Right atrium auricular region (tissue), 2 donors: ENCODE measurements around the gene LHB. TPM values are rescaled to one million over a fixed set of nuclear protein-coding genes. Genes with fewer than 3 reads are reported as not detected.

Experiments used
- DNase-seq: peaks from one replicate; pipeline ENCODE4 v3.0.0-alpha.2; 2019; ENCODE audit warnings: low spot score
- H3K27ac ChIP-seq, 2 donors: fragments of 200-600 bp; sonication (generic); 1 replicate in 1 of 2; 2 replicates in 1 of 2; pipeline ENCODE4 v1.5.1; 2016 to 2019
- H3K27me3 ChIP-seq, 2 donors: fragments of 200-600 bp; sonication (generic); one replicate each; pipeline versions ENCODE4 v1.5.1 to v1.6.0; 2017 to 2019
- H3K36me3 ChIP-seq: fragments of 200-600 bp; sonication (generic); one replicate; pipeline ENCODE4 v1.5.1; 2016
- H3K4me1 ChIP-seq, 2 donors: fragments of 200-600 bp; sonication (generic); one replicate each; pipeline versions ENCODE4 v1.5.1 to v1.6.0; 2017 to 2019
- H3K4me3 ChIP-seq, 2 donors: fragments of 200-600 bp; sonication (generic); 1 replicate in 1 of 2; 2 replicates in 1 of 2; pipeline ENCODE4 v1.5.1; 2017 to 2019; ENCODE audit warnings: mild to moderate bottlenecking in 1 of 2, moderate library complexity in 1 of 2
- H3K9me3 ChIP-seq, 2 donors: fragments of 200-600 bp; sonication (generic); one replicate each; pipeline ENCODE4 v1.5.1; 2019
- total RNA-seq, 2 donors: library from RNA; depleted of rRNA; stranded (reverse); fragments of >200 nt; gene quantifications; one replicate each; pipeline ENCODE4 v1.1.0, GENCODE V29; 2016
- TF ChIP-seq, protein P1 (sequence below), 2 donors: fragments of 200-600 bp; sonication (generic); IDR thresholded peaks; one replicate each; pipeline ENCODE4 v1.5.1; 2019; ENCODE audit warnings: antibody characterized with exemption in 2 of 2

LHB gene
- total RNA-seq, 2 donors from 2014 or later, result not detected

DNA sequence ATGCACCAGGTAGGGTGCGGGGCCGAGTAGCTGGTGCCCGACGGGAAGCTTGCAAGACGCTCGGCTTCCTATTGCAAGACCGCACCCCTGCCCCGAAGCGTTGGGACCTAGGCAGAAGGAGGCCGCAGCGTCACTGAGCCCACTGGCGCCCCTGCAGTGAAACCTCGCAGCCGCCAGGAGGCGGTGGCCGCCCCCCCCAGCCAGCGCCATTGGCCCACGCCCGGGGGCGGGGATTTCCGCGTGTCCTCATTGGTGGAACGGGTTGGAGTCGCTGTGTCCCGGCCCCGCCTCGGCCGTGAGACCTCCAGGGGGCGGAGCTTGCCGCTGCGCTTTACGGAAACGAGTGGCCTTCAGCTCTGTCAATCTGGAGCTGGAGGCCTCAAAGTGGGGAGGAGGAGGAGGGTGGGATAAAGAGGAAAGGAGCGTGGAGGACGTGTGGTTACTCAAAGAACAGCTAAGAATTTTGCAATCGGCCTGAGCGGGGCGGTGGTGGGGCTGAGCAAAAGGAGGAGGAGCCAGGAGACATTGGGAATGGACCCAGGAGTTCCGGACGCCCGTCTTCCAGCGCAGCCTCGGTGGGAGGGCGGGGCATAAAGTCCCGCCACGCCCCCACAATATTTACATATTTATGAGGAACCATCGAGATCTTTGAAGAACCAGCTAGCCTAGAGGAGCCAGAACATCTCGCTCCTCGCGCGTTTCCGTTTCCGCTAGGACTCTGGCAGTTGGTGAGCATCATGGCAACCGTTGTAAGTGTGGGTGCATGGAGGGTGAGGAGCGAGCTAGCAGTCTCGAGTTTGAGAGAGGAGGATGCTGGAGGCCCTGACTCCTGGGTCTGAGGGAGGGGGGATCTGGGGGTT lies 23.5 kb downstream of the LHB start, which contains the start of the genes GYS1 and RUVBL2:
TSS of gene GYS1 (minus strand) at position 135 of the 860 bp plus-strand sequence. CDS start 197 bp downstream, outside the sequence.
TSS of gene RUVBL2 (plus strand) at position 713 of the 860 bp plus-strand sequence. CDS start at position 738, 25 bp downstream.
- H3K4me3 ChIP-seq, result peak within 1 kb of the TSS; percentile 75
- peaks cover 7% of the 10 kb centered on the region for H3K36me3 ChIP-seq
- TF ChIP-seq, protein P1, sequence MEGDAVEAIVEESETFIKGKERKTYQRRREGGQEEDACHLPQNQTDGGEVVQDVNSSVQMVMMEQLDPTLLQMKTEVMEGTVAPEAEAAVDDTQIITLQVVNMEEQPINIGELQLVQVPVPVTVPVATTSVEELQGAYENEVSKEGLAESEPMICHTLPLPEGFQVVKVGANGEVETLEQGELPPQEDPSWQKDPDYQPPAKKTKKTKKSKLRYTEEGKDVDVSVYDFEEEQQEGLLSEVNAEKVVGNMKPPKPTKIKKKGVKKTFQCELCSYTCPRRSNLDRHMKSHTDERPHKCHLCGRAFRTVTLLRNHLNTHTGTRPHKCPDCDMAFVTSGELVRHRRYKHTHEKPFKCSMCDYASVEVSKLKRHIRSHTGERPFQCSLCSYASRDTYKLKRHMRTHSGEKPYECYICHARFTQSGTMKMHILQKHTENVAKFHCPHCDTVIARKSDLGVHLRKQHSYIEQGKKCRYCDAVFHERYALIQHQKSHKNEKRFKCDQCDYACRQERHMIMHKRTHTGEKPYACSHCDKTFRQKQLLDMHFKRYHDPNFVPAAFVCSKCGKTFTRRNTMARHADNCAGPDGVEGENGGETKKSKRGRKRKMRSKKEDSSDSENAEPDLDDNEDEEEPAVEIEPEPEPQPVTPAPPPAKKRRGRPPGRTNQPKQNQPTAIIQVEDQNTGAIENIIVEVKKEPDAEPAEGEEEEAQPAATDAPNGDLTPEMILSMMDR (IDR thresholded peaks at IDR 0.05), result peak; percentile 93 to 95
- DNase-seq, result peak; percentile 99
- peak within 1 kb of the TSS; percentile 91 to 95 for H3K27ac ChIP-seq
- H3K9me3 ChIP-seq, result no peaks in the 10 kb centered on the region
- no peaks in the 10 kb centered on the region for H3K27me3 ChIP-seq
- H3K4me1 ChIP-seq, result peaks cover 0 to 40% of the 10 kb centered on the region in 2 donors

DNA sequence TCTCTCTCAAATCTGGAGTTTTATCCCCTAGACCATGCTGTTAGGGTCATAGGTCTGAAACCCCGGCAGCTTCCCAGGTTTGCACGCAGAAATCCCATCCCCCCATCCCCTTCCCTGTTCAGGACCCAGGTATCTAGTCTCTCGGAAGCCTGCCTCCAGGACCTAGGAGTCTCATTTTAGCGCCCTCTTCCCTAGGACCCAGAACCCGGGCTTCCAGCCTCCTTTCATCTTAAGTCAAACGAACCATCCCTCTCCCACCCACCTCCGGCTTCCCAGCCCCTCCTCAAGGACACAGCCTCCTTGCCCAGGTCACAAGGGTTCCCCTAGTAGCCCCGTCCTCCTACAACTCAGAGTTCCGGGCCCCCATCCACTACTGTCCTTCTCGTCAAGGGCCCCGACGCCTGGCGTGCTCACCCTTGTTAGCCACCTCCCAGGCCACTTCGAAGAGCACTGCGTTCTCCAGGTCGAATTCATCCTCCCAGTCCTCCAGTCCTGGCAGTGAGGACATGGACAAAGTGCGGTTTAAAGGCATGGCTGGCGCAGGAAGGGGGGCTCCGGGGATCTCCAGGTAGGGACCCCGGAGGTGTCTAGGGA lies 24.2 kb downstream of the LHB start:
- Histone ChIP-seq H3K27me3 (no peaks in the 10 kb centered on the region), H3K36me3 (peaks cover 10% of the 10 kb centered on the region), H3K4me1 (peaks cover 0 to 40% of the 10 kb centered on the region in 2 donors), H3K4me3 (peak overlapping the region; percentile 75), H3K9me3 (no peaks in the 10 kb centered on the region), H3K27ac (peak overlapping the region; percentile 91 to 95)
- no peak for DNase-seq
- TF ChIP-seq, protein P1 (IDR thresholded peaks at IDR 0.05), result no peak

DNA sequence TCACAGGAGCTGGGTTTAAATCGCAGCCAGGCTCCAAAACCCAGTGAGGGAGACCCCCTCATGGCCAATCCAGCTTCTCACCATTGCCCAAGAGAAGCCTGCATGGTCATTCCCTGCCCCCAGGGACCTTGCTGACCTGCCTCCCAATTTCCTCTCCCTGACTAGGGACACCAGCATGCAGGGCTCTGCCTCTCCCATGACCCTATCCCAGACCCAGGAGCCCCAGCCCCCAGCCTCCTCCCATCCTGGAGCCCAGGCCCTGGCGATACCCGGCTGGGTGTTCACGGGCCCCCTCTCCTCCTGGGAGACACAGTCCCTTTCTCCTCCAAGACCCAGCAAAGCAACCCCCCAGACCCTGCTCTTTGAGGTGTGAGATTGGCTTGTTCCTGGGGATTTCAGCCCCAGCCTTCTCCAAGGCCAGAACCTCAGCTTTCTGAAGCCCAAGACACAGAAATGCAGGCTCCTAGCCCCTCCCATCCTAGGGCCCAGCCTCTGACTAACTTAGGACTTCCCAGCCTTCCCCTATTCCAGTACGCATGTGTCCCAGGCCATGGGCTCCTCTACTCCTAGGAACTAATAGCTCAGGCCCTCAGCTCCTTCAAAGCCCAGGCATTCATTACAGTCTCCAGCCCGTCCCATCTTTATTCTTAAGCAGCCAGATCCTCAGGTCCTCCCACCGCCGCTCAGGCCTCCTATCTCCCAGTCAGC lies 24.9 kb downstream of the LHB start:
- Histone ChIP-seq H3K9me3 (no peaks in the 10 kb centered on the region), H3K4me3 (peak overlapping the region; percentile 75), H3K27me3 (no peaks in the 10 kb centered on the region), H3K4me1 (peaks cover 0 to 40% of the 10 kb centered on the region in 2 donors), H3K36me3 (peaks cover 15% of the 10 kb centered on the region), H3K27ac (peak overlapping the region; percentile 91 to 95)
- peak; percentile 78 for DNase-seq
- TF ChIP-seq, protein P1 (IDR thresholded peaks at IDR 0.05), result no peak

DNA sequence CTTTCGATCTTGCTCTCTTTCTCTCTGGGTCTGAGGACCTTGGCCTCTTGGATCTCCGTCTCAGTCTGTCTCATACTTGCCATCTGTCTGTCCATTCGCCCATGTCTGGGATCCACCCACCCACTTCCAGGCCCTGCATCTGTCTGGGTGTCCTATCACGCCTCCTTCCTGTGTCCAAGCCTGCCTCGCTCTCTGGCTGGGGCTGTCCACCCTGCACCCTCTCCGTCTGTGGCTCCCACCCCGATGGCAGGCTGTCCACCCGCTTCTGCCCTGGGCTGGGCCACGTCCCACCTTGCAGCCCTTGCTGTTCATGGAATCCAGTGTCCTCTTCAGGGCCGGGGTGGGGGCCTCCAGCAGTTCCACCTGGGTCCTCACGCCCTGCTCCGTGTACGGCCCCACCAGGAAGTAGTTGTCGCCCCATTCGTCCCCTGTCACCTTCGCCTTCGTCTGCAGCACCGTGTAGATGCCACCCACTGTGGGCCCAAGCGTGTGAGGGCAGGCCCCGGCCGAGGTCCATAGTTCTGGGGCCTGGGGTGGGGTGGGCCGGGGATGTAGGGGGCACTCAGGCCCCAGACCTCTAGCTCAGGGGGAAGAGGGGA lies 25.8 kb downstream of the LHB start:
- H3K4me3 ChIP-seq, result peak overlapping the region; percentile 75
- peaks cover 0 to 40% of the 10 kb centered on the region in 2 donors for H3K4me1 ChIP-seq
- peak overlapping the region; percentile 91 to 95 for H3K27ac ChIP-seq

DNA sequence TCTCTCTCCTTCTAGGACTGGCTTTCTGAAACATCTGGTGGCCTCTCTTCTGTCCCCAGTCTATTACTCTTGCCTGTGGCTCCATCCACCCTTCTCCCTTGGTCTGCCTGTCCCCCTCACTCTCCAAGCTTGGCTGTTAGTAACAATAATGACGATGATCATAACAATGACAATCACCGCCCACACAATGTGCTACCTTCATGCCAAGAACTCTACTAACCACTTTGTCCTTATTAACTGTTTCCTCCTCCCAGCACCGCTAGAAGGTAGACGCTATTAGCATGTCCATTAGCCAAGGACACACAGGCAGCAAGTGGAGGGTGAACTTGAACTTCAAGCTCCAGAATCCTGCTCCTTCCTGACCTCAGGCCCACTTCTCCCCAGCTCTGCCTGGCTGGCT lies 26.5 kb downstream of the LHB start:
- no peak for DNase-seq
- Histone ChIP-seq H3K27me3 (no peaks in the 10 kb centered on the region), H3K36me3 (peaks cover 31% of the 10 kb centered on the region), H3K4me1 (peaks cover 0 to 40% of the 10 kb centered on the region in 2 donors), H3K27ac (peak overlapping the region; percentile 91 to 95), H3K9me3 (no peaks in the 10 kb centered on the region), H3K4me3 (no peak overlapping the region)
- TF ChIP-seq, protein P1 (IDR thresholded peaks at IDR 0.05), result no peak

More for the DNA sequence above, 25.8 kb downstream of the LHB start:
- DNase-seq, result no peak
- H3K36me3 ChIP-seq, result peaks cover 24% of the 10 kb centered on the region
- no peaks in the 10 kb centered on the region for H3K27me3 ChIP-seq
- H3K9me3 ChIP-seq, result no peaks in the 10 kb centered on the region
- TF ChIP-seq, protein P1 (IDR thresholded peaks at IDR 0.05), result no peak
